ENCODE measurements around the gene DALRD3.

DALRD3 gene

GRCh38 chr3:49017971-49018706 is at the start of gene DALRD3:
TSS of gene DALRD3 (minus strand) at chr3:49018580. CDS start at chr3:49018564, 16 bp downstream.
- no peaks in the 10 kb centered on the region for H3K9me3 ChIP-seq (ENCODE audit: control insufficient read depth, insufficient read depth, low read length)
- peaks cover 17% of the 10 kb centered on the region for H3K4me1 ChIP-seq (ENCODE audit: control insufficient read depth, insufficient read depth, low read length)
- peak within 1 kb of the TSS; percentile 48 for H3K9ac ChIP-seq (ENCODE audit: low read depth, low read length)
- H3K27ac ChIP-seq (ENCODE audit: low read depth, low read length): peak within 1 kb of the TSS; percentile 77
- H3K4me3 ChIP-seq (ENCODE audit: low read depth, low read length): peak within 1 kb of the TSS; percentile 82
- no peaks in the 10 kb centered on the region for H3K27me3 ChIP-seq (ENCODE audit: control insufficient read depth, insufficient read depth, low read length)
- H3K36me3 ChIP-seq (ENCODE audit: control insufficient read depth, insufficient read depth, low read length): peaks cover 39% of the 10 kb centered on the region

- H3K4me3 ChIP-seq (ENCODE audit: low read depth, low read length): no peak overlapping the region
- H3K27me3 ChIP-seq (ENCODE audit: control insufficient read depth, insufficient read depth, low read length): no peaks in the 10 kb centered on the region
- no peaks in the 10 kb centered on the region for H3K9me3 ChIP-seq (ENCODE audit: control insufficient read depth, insufficient read depth, low read length)
- no peaks in the 10 kb centered on the region for H3K4me1 ChIP-seq (ENCODE audit: control insufficient read depth, insufficient read depth, low read length)
- no peak overlapping the region for H3K9ac ChIP-seq (ENCODE audit: low read depth, low read length)
- peaks cover 70% of the 10 kb centered on the region for H3K36me3 ChIP-seq (ENCODE audit: control insufficient read depth, insufficient read depth, low read length)
- H3K27ac ChIP-seq (ENCODE audit: low read depth, low read length): no peak overlapping the region
These were observed 39.6 kb upstream of the DALRD3 start for GRCh38 chr3:49058011-49058410.

- Histone ChIP-seq H3K36me3 (ENCODE audit: control insufficient read depth, insufficient read depth, low read length) (peaks cover 74% of the 10 kb centered on the region), H3K9me3 (ENCODE audit: control insufficient read depth, insufficient read depth, low read length) (no peaks in the 10 kb centered on the region), H3K27ac (ENCODE audit: low read depth, low read length) (no peak overlapping the region), H3K27me3 (ENCODE audit: control insufficient read depth, insufficient read depth, low read length) (no peaks in the 10 kb centered on the region), H3K4me3 (ENCODE audit: low read depth, low read length) (no peak overlapping the region), H3K9ac (ENCODE audit: low read depth, low read length) (no peak overlapping the region), H3K4me1 (ENCODE audit: control insufficient read depth, insufficient read depth, low read length) (no peaks in the 10 kb centered on the region)
These were observed 38.9 kb upstream of the DALRD3 start for GRCh38 chr3:49057268-49057667.

- Histone ChIP-seq H3K4me3 (ENCODE audit: low read depth, low read length) (no peak overlapping the region), H3K9ac (ENCODE audit: low read depth, low read length) (no peak overlapping the region), H3K27ac (ENCODE audit: low read depth, low read length) (no peak overlapping the region), H3K27me3 (ENCODE audit: control insufficient read depth, insufficient read depth, low read length) (no peaks in the 10 kb centered on the region), H3K9me3 (ENCODE audit: control insufficient read depth, insufficient read depth, low read length) (no peaks in the 10 kb centered on the region), H3K4me1 (ENCODE audit: control insufficient read depth, insufficient read depth, low read length) (no peaks in the 10 kb centered on the region), H3K36me3 (ENCODE audit: control insufficient read depth, insufficient read depth, low read length) (peaks cover 73% of the 10 kb centered on the region)
These were observed 36.0 kb upstream of the DALRD3 start for GRCh38 chr3:49054344-49054862.

GRCh38 chr3:49053543-49053942 is 35.2 kb upstream of the DALRD3 start:
- Histone ChIP-seq H3K27ac (ENCODE audit: low read depth, low read length) (no peak overlapping the region), H3K9me3 (ENCODE audit: control insufficient read depth, insufficient read depth, low read length) (no peaks in the 10 kb centered on the region), H3K27me3 (ENCODE audit: control insufficient read depth, insufficient read depth, low read length) (no peaks in the 10 kb centered on the region), H3K4me3 (ENCODE audit: low read depth, low read length) (no peak overlapping the region), H3K4me1 (ENCODE audit: control insufficient read depth, insufficient read depth, low read length) (no peaks in the 10 kb centered on the region), H3K36me3 (ENCODE audit: control insufficient read depth, insufficient read depth, low read length) (peaks cover 80% of the 10 kb centered on the region), H3K9ac (ENCODE audit: low read depth, low read length) (no peak overlapping the region)

- no peaks in the 10 kb centered on the region for H3K27me3 ChIP-seq (ENCODE audit: control insufficient read depth, insufficient read depth, low read length)
- H3K4me3 ChIP-seq (ENCODE audit: low read depth, low read length): no peak overlapping the region
- no peaks in the 10 kb centered on the region for H3K9me3 ChIP-seq (ENCODE audit: control insufficient read depth, insufficient read depth, low read length)
- H3K27ac ChIP-seq (ENCODE audit: low read depth, low read length): no peak overlapping the region
- no peak overlapping the region for H3K9ac ChIP-seq (ENCODE audit: low read depth, low read length)
- H3K4me1 ChIP-seq (ENCODE audit: control insufficient read depth, insufficient read depth, low read length): no peaks in the 10 kb centered on the region
- peaks cover 81% of the 10 kb centered on the region for H3K36me3 ChIP-seq (ENCODE audit: control insufficient read depth, insufficient read depth, low read length)
These were observed 16.9 kb upstream of the DALRD3 start for GRCh38 chr3:49035281-49035680.

- Histone ChIP-seq H3K9me3 (ENCODE audit: control insufficient read depth, insufficient read depth, low read length) (no peaks in the 10 kb centered on the region), H3K27ac (ENCODE audit: low read depth, low read length) (no peak overlapping the region), H3K4me3 (ENCODE audit: low read depth, low read length) (no peak overlapping the region), H3K4me1 (ENCODE audit: control insufficient read depth, insufficient read depth, low read length) (no peaks in the 10 kb centered on the region), H3K9ac (ENCODE audit: low read depth, low read length) (no peak overlapping the region), H3K27me3 (ENCODE audit: control insufficient read depth, insufficient read depth, low read length) (no peaks in the 10 kb centered on the region), H3K36me3 (ENCODE audit: control insufficient read depth, insufficient read depth, low read length) (peaks cover 80% of the 10 kb centered on the region)
These were observed 16.3 kb upstream of the DALRD3 start for GRCh38 chr3:49034650-49035049.

GRCh38 chr3:49032646-49033304 is 14.4 kb upstream of the DALRD3 start:
- H3K27ac ChIP-seq (ENCODE audit: low read depth, low read length): no peak overlapping the region
- no peaks in the 10 kb centered on the region for H3K27me3 ChIP-seq (ENCODE audit: control insufficient read depth, insufficient read depth, low read length)
- H3K36me3 ChIP-seq (ENCODE audit: control insufficient read depth, insufficient read depth, low read length): peaks cover 75% of the 10 kb centered on the region
- no peak overlapping the region for H3K9ac ChIP-seq (ENCODE audit: low read depth, low read length)
- no peak overlapping the region for H3K4me3 ChIP-seq (ENCODE audit: low read depth, low read length)
- H3K9me3 ChIP-seq (ENCODE audit: control insufficient read depth, insufficient read depth, low read length): no peaks in the 10 kb centered on the region
- peaks cover 9% of the 10 kb centered on the region for H3K4me1 ChIP-seq (ENCODE audit: control insufficient read depth, insufficient read depth, low read length)

- Histone ChIP-seq H3K27me3 (ENCODE audit: control insufficient read depth, insufficient read depth, low read length) (no peaks in the 10 kb centered on the region), H3K9ac (ENCODE audit: low read depth, low read length) (no peak overlapping the region), H3K9me3 (ENCODE audit: control insufficient read depth, insufficient read depth, low read length) (no peaks in the 10 kb centered on the region), H3K4me1 (ENCODE audit: control insufficient read depth, insufficient read depth, low read length) (peaks cover 9% of the 10 kb centered on the region), H3K4me3 (ENCODE audit: low read depth, low read length) (no peak overlapping the region), H3K36me3 (ENCODE audit: control insufficient read depth, insufficient read depth, low read length) (peaks cover 77% of the 10 kb centered on the region), H3K27ac (ENCODE audit: low read depth, low read length) (no peak overlapping the region)
These were observed 11.9 kb upstream of the DALRD3 start for GRCh38 chr3:49030321-49030720.

- H3K36me3 ChIP-seq (ENCODE audit: control insufficient read depth, insufficient read depth, low read length): peaks cover 77% of the 10 kb centered on the region
- no peak overlapping the region for H3K9ac ChIP-seq (ENCODE audit: low read depth, low read length)
- no peaks in the 10 kb centered on the region for H3K9me3 ChIP-seq (ENCODE audit: control insufficient read depth, insufficient read depth, low read length)
- H3K27ac ChIP-seq (ENCODE audit: low read depth, low read length): peak overlapping the region; percentile 46
- peaks cover 9% of the 10 kb centered on the region for H3K4me1 ChIP-seq (ENCODE audit: control insufficient read depth, insufficient read depth, low read length)
- H3K27me3 ChIP-seq (ENCODE audit: control insufficient read depth, insufficient read depth, low read length): no peaks in the 10 kb centered on the region
- no peak overlapping the region; the same call in 1 of the 2 replicates for H3K4me3 ChIP-seq (ENCODE audit: low read depth, low read length)
These were observed 11.1 kb upstream of the DALRD3 start for GRCh38 chr3:49029563-49029884.

All from HUES48 (cell line).